ENCODE results near the gene THAP2. TPM values are rescaled to one million over a fixed set of nuclear protein-coding genes. Genes with fewer than 3 reads are reported as not detected.
A peak's percentile ranks its signal among the peaks of the same experiment; 100 is the strongest.

THAP2 gene
- total and polyA plus RNA-seq, 8 donors, result 1.1 to 4.3 (median 2.3) TPM

GRCh38 chr12:71721783-71722505, 57.8 kb downstream of the THAP2 start:
- no peaks in the 10 kb centered on the region for H3K27me3 ChIP-seq
- FAIRE-seq (no peak), DNase-seq (no peak), ATAC-seq (peak in 3 of 4 donors; percentile 46 to 59 (median 46))
- WGBS, 2 donors, result 77 to 93% methylated on average over 4 of the region's 4 CpGs
- H3K4me3 ChIP-seq, result no peak overlapping the region
- TF ChIP-seq, protein P1, sequence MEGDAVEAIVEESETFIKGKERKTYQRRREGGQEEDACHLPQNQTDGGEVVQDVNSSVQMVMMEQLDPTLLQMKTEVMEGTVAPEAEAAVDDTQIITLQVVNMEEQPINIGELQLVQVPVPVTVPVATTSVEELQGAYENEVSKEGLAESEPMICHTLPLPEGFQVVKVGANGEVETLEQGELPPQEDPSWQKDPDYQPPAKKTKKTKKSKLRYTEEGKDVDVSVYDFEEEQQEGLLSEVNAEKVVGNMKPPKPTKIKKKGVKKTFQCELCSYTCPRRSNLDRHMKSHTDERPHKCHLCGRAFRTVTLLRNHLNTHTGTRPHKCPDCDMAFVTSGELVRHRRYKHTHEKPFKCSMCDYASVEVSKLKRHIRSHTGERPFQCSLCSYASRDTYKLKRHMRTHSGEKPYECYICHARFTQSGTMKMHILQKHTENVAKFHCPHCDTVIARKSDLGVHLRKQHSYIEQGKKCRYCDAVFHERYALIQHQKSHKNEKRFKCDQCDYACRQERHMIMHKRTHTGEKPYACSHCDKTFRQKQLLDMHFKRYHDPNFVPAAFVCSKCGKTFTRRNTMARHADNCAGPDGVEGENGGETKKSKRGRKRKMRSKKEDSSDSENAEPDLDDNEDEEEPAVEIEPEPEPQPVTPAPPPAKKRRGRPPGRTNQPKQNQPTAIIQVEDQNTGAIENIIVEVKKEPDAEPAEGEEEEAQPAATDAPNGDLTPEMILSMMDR (IDR thresholded peaks at IDR 0.05), result no peak
- H3K36me3 ChIP-seq, result no peaks in the 10 kb centered on the region
- no peak overlapping the region for H3K27ac ChIP-seq
- no peaks in the 10 kb centered on the region for H3K4me1 ChIP-seq
- intact Hi-C loops (cut with DNase I), result no loop called here
- no peaks in the 10 kb centered on the region for H3K9me3 ChIP-seq

DNA sequence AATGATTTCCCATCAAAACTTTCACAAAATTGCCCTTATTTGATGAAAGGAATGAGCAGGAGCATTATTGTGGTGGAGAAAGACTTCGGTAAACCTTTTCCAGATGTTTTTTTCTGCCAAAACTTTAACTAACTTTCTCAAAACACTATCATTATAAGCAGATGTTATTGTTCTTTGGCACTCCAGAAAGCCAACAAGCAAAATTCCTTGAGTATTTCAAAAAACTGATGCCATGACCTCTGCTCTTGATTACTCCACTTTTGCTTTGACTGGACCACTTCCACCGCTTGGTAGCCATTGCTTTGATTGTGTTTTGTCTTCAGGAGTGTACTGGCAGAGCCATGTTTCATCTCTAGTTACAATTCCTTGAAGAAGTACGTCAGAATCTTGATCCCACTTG, 60.9 kb downstream of the THAP2 start:
- H3K27ac ChIP-seq, result no peak overlapping the region
- intact Hi-C loops (cut with DNase I), result no loop called here
- H3K36me3 ChIP-seq, result no peaks in the 10 kb centered on the region

DNA sequence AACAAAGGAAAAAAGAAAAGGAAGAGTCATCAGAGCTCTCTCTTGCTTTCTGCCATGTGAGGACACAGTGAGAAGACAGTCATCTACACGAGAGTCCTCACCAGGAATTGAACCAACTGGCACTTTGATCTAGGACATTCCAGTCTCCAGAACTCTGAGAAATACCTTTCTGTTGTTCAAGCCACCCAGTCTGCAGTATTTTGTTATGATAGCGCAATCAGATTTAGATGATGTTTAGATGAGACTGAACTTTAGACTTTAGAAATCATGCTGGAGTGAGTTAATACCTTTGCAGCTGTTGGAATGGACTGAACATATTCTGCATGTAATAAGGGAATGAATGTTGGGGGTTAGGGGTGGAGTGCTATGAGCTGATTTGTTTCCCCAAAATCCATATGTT, 62.4 kb downstream of the THAP2 start:
- Histone ChIP-seq H3K36me3 (no peaks in the 10 kb centered on the region), H3K4me1 (no peaks in the 10 kb centered on the region), H3K27ac (no peak overlapping the region), H3K4me3 (no peak overlapping the region), H3K27me3 (no peaks in the 10 kb centered on the region), H3K9me3 (no peaks in the 10 kb centered on the region)
- ATAC-seq (no peak), DNase-seq (no peak), FAIRE-seq (no peak)
- WGBS, 2 donors, result 90% methylated on average over 2 of the region's 2 CpGs
- intact Hi-C loops (cut with DNase I), result no loop called here
- TF ChIP-seq, protein P1 (IDR thresholded peaks at IDR 0.05), result no peak

More for the DNA sequence above, 60.9 kb downstream of the THAP2 start:
- TF ChIP-seq, protein P1 (IDR thresholded peaks at IDR 0.05), result no peak
- DNase-seq (no peak), FAIRE-seq (no peak), ATAC-seq (no peak)
- WGBS, 2 donors, result 87 to 90% methylated on average over 3 of the region's 3 CpGs
- Histone ChIP-seq H3K27me3 (no peaks in the 10 kb centered on the region), H3K9me3 (no peaks in the 10 kb centered on the region), H3K4me3 (no peak overlapping the region), H3K4me1 (no peaks in the 10 kb centered on the region)

DNA sequence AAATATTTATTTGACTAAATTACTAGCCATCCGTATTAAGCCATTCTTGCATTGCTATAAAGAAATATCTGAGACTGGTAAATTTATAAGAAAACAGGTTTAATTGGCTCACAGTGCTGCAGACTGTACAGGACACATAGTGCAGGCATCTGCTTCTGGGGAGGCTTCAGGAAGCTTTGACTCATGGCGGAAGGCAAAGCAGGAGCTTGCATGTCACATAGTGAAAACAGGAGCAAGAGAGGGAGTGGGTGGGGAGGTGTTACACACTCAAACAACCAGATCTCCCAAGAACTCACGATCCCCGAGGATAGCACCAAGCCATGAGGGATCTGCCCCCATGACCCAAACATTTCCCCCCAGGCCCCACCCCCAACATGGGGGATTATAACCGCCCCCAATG, 63.9 kb downstream of the THAP2 start:
- H3K27ac ChIP-seq, result no peak overlapping the region
- no peak overlapping the region for H3K4me3 ChIP-seq
- intact Hi-C loops (cut with DNase I), result no loop called here
- no peak for FAIRE-seq
- no peaks in the 10 kb centered on the region for H3K4me1 ChIP-seq
- TF ChIP-seq, protein P1 (IDR thresholded peaks at IDR 0.05), result no peak
- ATAC-seq, result no peak
- DNase-seq, result no peak
- no peaks in the 10 kb centered on the region for H3K27me3 ChIP-seq
- 85 to 87% methylated on average over 5 of the region's 5 CpGs for WGBS, 2 donors
- H3K9me3 ChIP-seq, result no peaks in the 10 kb centered on the region
- H3K36me3 ChIP-seq, result no peaks in the 10 kb centered on the region

Other genes with a start within 250 kb of the THAP2 start
- under 1 TPM in 3 of 6 donors, not detected in 3; 0.06 to 0.17 (median 0.12) TPM for gene LGR5, start 224.5 kb upstream of the THAP2 start, total RNA-seq
- gene LGR5, start 224.5 kb upstream of the THAP2 start, polyA plus RNA-seq, result under 1 TPM in 1 of 2 donors, not detected in 1; 0.09 TPM
- 10 to 100 TPM in 5 of 6 donors, 1 to 10 TPM in 1; 8.6 to 32.6 (median 18.2) TPM for gene ZFC3H1, start 453 bp upstream of the THAP2 start, total RNA-seq
- 10 to 100 TPM; 19.1 to 20.3 TPM for gene ZFC3H1, start 453 bp upstream of the THAP2 start, polyA plus RNA-seq
- 10 to 100 TPM in 2 of 6 donors, 1 to 10 TPM in 4; 5.8 to 14.8 (median 7.9) TPM for gene TMEM19, start 21.8 kb downstream of the THAP2 start, total RNA-seq
- gene TMEM19, start 21.8 kb downstream of the THAP2 start, polyA plus RNA-seq, result 1 to 10 TPM; 3.8 to 9.3 TPM
- gene RAB21, start 90.6 kb downstream of the THAP2 start, total RNA-seq, result 10 to 100 TPM; 18.4 to 38.1 (median 25.5) TPM
- gene RAB21, start 90.6 kb downstream of the THAP2 start, polyA plus RNA-seq, result 10 to 100 TPM in 1 of 2 donors, 1 to 10 TPM in 1; 4.0 to 11.0 TPM
- gene TBC1D15, start 175.5 kb downstream of the THAP2 start, total RNA-seq, result 10 to 100 TPM; 27.2 to 36.0 (median 29.2) TPM
- gene TBC1D15, start 175.5 kb downstream of the THAP2 start, polyA plus RNA-seq, result 10 to 100 TPM; 15.0 to 22.9 TPM